ENCODE measurements around the gene CDCP1.

GRCh38 chr3:45180899-45181298, 34.7 kb upstream of the CDCP1 start:
- TF ChIP-seq CTCF (IDR thresholded peaks at IDR 0.05; ENCODE audit: low read length) (no peak), EZH2phosphoT487 (IDR thresholded peaks at IDR 0.05; ENCODE audit: low read length) (no peak)

Measured in MM.1S (cell line).